AG20443 (cell line): ENCODE data around the gene RGS9BP.
"Not testable (repeated sequence)": the region's sequence is repeated elsewhere in the genome, so short reads cannot be mapped to it uniquely, and the experiment has no call there.

Experiments
- DNase-seq: peaks from one replicate; pipeline ENCODE4 v3.0.0; 2012; ENCODE audit warnings: low spot score, mixed read lengths

The RGS9BP gene

DNA sequence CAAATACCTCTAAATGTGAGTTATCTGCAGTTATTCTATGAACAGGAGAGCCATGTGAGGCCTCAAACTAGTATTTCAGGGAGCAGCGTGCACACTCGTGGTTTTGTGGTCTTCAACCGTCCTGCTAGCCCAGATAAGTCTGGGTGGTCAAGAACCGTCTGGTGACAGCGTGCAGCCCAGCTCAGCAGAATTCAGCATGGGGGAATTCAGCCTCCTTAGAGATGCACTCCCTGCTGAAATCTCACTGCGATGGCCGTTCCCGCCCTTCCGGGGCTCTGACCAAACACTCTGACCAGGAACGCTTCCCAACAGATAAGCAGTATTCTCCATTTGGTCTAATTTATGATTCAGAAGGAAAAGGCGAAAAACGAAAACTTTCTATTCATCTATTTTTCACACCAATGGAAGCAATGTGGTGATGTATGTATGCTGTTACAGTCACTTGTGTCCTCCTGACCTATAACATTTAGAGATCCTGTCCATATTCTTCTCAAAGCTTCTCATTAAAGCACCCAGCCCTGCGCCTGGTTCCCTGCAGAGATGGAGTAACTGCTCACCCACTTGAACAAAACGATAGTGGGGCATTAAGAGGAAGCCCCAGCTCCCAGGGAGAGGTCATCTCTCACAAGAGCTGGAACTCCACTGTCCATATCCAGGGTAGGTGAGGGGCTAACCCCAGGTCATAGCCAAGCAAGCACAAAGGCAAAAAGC lies 3.6 kb upstream of the RGS9BP start:
- DNase-seq = no peak

DNA sequence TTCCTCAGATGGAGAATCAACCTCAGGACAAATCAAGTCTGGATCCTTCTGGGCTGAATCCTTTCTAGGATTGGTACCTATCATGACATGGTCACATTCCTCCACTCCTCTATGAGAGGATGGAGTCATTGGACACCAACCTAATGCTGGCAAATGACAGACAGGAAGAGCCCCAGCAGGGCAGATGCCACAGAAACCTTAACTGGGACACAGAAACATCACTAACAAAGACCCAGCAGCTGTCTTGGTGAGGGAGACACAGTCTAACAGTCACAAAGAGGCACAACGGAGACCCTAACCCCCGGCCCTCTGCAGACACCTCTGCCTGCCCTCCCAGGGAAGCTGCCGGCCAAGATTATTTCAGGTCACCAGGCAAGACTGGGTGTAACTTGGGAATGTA lies 2.8 kb upstream of the RGS9BP start:
- no peak for DNase-seq

DNA sequence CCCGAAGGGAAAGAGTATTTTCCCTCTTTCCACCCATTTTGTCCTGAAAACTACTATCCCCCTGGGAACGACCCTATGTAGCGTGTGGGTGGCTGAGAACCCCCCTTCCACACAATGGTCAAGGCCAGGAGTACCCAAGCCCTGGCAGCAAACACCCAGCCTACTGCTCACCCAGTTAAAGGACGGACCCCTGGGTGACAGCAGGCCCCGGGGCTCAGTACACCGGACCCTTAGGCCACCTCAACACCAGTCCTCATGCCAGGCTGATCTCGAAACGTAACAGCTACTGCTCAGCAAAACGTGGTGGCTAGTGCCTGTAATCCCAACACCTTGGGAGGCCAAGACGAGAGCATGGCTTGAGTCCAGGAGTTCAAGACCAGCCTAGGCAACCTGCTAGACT lies 2.1 kb upstream of the RGS9BP start:
- DNase-seq = no peak

DNA sequence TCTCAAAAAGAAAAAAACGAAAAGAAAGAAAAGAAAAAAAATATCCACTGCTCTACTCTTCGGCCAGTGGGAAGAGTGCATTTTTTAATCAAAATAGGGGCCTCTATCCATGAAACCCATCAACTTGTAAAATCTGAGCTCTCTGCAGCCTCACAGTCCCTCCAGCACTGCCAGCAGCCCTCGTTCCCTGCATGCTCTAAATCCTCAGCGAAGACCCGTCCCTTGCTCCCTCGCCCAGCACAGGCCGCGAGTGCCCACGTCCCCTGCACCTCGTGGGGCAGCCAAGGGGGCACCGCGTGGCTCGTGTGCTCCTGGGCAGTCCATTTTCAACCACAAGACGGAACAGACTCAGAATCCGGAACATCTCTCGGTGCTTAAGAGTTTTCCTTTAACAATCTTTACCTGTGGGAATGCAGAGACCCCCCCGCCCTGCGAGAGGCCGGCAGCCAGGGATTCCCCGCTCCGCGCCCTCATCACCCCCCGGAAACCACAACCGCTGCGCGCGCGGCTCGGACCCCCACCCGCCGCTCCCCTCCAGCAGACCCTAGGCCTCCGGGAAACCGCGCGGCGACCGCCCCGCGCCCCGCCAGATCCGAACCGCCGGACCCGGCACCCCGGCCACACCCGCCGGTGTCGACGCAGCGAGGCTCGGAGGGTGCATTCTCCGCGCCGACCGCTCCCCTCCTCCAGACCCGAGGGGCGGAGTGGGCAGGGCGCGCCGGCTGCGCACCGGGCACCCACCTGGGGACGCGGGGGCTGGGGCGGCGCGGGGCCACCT lies 1.3 kb upstream of the RGS9BP start:
- no peak for DNase-seq

DNA sequence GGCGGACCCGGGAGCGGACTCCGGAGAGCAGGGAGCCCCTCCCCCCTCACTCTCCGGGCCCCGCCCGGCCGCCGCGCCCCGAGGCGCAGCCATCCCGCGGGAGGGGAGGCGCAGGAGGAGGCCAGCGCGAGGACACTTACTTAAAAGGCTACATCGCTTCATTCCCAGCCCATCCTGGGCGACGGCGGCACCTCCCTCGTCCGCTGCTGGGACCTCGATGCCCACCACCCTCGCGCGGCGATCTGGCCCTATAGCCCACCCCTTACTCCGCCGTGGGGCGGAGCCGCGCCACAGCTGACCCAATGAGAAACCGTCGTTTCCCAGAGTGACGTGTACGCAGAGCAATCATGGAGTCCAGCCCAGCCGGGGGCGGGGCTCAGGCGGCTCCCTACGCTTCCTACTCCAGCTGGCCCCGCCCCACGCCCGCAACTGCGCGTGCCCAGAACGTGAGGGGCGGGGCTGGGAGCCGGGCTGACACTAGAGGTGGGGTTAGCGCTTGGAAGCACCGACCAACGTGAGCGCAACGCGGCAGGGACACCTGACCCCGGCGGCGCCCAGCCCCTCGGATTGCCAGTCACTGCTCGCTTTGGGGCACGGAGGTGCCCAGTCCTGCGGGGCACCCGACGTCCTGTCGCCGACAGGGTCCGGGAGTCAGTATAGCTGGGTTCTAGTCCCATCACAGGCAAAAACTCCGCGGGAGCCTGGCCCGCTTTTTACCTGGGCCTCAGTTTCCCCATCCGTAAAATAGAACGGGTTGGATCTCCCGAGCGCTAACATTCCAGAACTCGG lies 523 bp upstream of the RGS9BP start, which contains the start of gene ANKRD27:
ANKRD27 (minus strand) TSS at position 250 of the 789 bp plus-strand sequence. CDS start 16,165 bp downstream, outside the sequence.
- peak; percentile 99 for DNase-seq

DNA sequence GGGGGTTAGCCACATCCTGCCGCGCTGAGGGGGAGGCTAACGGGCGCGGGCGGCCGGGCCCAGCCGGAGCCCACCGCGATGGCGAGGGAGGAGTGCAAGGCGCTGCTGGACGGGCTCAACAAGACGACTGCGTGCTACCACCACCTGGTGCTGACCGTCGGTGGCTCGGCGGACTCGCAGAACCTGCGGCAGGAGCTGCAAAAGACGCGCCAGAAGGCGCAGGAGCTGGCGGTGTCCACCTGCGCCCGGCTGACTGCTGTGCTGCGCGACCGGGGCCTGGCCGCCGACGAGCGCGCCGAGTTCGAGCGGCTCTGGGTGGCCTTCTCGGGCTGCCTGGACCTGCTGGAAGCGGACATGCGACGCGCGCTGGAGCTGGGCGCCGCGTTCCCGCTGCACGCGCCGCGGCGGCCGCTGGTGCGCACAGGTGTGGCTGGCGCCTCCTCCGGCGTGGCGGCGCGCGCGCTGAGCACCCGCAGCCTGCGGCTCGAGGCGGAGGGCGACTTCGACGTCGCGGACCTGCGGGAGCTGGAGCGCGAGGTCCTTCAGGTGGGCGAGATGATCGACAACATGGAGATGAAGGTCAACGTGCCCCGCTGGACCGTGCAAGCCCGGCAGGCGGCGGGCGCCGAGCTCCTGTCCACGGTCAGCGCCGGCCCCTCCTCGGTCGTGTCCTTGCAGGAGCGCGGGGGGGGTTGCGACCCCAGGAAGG lies 692 bp downstream of the RGS9BP start:
- no peak for DNase-seq

DNA sequence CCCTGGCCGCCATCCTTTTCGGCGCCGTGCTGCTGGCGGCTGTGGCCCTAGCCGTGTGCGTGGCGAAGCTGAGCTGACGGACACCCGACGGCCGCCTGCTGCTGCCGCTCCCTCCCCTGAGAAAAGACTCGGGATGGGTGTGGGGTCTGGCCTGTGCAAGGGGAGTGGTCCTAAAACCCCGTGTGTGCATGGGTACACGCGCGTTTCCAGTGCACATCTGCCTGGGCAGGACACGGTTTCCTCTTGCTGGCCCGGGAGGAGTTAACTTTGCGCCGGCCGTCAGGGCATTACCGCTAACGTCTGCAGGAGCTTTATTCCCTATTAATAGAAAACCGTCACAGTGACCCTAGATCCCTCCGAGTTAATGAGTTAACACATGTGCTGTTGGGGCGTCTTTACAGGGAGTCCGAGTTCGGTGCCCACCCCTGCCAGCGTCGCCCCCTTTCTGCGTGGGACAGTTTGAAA lies 1.3 kb downstream of the RGS9BP start:
- no peak for DNase-seq

DNA sequence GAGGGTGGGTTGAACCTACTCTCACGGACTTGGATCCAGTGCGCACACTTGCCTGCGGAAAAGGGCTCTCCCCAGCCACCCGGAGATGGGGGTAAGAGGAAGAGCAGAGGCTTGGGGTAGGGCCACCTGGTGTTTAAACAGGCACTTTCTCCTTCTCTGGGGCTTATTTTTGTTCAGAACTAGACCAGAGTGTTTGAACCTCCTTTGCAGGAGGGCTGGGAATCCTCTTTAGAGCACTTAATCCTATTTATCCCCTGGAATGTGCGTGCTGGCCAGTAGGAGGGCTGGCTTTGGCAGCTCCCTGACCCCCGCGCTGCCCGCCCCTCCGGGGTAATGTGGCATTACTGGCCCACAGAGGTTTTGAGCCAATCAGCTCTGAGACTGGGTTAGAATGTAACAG lies 2.0 kb downstream of the RGS9BP start:
- no peak for DNase-seq

DNA sequence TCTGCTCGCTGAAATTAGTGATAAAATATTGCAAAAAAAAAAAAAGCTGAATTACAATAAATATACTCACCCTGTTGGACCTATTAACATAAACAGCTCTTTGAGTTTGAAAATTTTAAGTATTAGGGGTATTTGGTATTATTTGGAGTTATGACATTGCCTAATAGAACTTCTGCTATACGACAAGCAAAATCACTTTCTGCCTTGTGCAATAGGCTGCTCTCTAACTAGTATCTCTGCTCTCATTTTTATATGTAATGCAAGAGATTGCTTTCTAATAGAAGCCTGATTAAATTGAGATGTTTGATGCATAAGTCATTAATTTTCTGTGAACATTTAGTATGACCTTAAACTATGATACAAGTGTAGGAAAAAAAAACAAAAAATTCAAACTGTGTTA lies 5.3 kb downstream of the RGS9BP start:
- no peak for DNase-seq

DNA sequence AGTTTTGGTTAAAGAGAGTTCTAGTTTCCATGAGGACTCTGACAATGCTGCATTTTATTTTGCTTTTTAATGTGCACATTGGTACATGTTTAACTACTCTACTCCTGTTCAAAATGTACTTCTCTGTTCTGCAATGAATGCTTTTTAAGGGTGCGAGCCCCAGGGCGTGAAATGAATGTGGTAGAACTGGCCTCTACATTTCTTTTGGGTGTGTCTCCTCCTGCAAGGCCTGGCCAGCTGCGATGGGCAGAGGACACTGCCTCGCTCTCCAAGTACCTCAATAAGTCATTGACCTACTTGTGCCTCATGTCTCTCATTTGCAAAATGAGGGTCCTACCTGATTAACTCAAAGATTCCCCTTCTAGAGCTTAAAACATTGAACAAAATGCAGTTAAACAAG lies 6.7 kb downstream of the RGS9BP start:
- no peak for DNase-seq

DNA sequence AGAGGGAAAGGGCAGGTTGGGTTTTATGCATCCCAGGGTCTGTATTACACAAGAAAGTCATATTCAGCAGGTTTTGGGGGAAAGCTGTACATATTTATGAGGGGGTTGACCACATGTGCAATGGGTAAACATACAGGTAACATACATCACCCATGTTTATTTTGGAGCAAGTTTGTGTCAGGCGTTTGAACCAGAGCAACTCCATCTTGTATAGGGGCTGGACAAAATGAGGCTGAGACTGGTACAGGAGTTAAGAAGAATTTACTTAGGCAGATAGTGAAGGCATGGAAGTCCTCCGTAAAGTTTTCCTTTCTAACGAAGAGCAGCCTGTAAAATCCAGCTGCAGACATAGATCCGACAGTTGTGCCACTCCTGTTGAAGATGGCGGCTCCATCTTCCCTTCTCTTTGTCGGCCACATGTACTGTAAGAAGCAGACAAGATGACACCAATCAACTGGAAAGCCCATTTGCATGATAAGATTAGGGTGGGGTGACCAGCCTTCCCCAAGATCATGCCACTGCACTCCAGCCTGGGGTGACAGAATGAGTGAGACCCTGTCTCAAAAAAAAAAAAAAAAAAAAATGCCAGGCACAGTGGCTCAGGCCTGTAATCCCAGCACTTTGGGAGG lies 11.3 kb downstream of the RGS9BP start:
- no peak for DNase-seq

DNA sequence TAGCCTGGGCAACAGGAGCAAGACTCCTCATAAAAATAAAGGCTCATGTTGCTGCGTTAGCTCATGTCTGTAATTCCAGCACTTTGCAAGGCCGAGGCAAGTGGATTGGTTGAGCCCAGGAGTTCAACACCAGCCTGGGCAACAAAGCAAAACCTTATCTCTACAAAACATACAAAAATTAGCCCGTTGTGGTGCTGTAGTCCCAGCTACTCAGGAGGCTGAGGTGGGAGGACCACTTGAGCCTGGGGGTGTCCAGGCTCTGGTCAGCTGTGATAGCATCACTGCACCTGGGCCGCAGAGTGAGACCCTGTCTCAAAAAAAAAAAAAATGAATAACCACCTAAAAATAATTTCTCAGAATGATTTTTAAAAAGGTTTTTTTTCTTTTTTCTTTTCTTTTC lies 12.0 kb downstream of the RGS9BP start:
- no peak for DNase-seq

DNA sequence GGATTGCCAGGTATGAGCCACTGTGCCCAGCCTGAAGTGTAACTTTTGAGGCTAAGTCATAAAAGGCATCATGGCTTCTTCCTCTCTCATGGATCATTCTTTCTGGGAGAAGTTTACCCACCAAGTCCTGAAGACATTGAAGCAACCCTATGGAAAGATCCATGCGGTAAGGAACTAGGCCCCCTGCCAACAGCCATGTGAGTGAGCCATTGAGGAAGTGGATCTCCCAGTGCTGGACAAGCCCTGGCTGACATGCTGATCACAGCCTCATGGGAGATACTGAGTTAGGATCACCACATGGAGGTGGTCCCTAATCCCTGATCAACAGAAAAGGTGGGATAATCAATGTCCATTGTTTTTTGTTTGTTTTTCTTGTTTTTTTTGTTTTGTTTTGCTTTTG lies 12.7 kb downstream of the RGS9BP start:
- no peak for DNase-seq

DNA sequence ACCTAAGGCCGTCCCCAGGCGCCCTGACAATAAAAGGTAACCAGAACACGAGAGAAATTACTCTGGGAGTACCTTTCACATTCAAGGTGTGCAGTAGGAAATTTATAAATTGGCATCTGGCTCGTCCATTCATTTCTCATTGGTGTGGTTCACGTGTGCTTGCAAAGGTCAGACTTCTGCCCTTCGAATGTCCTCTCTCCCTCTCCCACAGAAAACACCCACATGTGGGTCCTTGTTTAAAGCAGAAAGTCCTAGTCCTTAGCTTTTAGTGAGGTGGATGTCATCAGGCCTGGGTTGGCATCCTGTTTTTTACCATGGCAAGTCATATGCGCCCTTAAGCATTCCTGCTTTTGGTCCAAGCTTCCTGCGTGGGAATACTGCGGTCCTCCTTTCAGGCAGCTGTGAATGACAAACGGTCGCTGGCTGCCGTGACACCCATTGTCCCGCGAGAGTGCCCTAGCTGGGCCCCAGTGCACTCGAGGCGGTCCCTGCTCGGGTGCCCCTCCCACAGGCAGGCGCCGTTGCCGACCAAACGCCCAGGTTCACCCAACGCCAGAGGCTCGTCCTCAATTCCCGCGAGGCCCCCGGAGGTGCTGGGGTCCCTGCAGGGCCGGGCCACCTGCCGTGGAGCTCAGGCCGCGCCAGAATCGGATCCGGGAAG lies 15.8 kb downstream of the RGS9BP start, which contains the start of gene NUDT19:
NUDT19 (plus strand) TSS at position 531 of the 661 bp plus-strand sequence. CDS start 140 bp downstream, outside the sequence.
- peak; percentile 93 for DNase-seq

DNA sequence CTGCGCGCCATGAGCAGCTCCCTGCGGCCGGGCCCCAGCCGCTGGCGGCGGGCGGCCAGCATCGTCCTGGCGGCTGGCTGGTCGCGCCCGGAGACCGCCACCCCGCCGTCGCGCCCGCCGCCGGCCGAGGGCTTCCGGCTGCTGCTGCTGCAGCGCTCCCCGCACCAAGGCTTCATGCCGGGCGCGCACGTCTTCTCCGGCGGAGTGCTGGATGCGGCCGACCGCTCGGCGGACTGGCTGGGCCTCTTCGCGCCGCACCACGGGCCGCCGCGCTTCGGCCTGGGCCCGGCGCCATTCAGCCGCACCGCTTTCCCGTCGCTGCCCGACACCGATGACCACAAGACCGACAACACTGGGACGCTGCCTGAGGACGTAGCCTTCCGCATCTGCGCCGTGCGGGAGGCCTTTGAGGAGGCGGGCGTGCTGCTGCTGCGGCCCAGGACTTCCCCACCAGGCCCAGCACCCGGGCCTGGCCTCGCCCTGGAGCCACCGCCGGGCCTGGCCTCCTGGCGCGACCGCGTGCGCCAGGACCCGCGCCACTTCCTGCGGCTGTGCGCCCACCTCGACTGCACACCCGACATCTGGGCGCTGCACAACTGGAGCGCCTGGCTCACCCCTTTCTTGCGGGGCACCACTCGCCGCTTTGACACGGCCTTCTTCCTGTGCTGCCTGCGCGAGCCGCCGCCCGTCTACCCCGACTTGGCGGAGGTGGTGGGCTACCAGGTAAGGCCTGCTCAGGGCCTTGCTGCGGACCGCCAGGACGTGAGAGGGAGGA lies 16.5 kb downstream of the RGS9BP start:
- peak; percentile 84 for DNase-seq

DNA sequence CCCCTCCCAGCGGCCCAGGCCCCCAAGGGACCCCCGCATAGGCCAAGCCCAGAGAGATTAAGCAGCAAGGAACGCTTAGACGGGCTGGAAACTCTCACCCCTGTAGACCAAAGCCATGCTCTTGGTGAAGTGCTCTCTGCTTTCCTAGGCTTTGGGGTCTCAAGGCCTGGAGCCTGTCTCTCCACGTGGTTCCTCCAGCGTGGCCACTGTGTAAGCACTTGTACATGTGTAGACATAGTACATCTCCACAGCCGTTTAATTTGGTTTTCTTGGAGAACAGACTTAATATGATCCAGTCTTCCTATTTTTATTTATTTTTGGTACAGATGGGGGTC lies 17.0 kb downstream of the RGS9BP start:
- DNase-seq = no peak

DNA sequence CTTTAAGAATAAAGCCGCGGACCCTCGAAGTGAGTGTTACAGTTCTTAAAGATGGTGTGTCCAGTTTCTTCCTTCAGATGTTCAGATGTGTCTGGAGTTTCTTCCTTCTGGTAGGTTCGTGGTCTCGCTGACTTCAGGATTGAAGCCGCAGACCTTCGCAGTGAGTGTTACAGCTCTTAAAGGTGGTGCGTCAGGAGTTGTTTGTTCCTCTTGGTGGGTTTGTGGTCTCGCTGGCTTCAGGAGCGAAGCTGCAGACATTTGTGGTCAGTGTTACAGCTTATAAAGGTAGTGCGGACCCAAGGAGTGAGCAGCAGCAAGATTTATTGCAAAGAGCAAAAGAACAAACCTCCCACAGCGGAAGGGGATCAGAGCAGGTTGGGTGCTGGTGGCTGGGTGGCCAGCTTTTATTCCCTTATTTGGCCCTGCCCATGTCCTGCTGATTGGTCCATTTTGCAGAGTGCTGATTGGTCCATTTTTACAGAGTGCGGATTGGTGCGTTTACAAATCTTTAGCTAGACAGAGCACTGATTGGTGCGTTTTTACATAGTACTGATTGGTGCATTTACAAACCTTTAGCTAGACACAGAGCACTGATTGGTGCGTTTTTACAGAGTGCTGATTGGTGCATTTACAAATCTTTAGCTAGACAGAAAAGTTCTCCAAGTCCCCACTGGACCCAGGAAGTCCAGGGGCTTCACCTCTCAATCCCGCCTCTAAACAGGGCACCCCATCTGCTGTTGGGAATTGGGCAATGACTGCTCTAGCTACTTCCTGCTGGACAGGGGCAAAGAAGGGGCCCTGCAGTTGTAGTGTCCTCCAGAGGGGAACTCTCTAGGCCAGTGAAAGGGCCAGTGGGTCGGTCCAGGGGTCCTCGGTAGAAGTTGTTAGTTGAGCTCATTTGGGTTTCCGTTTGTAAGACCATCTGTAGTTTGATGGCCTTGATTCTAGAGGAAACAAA lies 17.8 kb downstream of the RGS9BP start:
- DNase-seq = not testable (repeated sequence)

DNA sequence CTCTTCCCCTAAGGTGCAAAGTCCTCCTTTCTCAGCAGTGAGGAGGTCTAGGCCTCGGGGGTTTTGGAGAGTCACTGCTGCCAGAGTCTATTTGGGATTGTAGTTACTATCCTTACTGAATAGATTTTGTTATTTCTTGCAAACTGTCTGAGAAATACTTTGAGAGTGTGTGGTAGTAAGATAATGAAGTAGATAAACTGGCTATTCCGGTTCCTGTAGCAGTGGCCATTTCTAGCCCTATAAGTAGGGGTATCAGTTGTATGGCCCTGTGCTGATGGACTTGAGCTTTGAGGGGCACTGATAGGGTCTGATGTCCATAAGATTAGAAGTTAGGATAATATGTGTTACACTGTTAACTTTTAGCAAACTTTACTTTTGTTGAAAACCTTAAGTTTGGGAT lies 18.7 kb downstream of the RGS9BP start:
- not testable (repeated sequence) for DNase-seq

DNA sequence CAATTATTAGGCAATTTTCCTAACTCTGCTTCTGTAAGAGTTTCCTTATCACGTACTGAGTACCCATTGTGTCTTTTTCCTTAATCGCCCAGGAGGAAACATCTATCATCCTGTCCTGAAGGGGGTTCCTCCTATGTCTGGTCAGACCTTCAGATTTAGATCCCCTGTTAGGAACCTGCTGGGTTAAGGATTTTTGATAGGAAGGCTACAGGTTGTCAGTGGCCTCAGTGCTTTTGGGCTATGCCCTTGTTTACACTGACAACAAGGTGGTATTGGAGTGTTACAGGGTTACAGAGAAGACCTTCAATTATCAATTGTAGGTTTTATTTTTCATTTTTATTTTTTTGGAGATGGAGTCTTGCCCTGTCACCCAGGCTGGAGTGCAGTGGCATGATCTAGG lies 19.2 kb downstream of the RGS9BP start:
- not testable (repeated sequence) for DNase-seq
